ENCODE data around the gene CHAT.

Gene CHAT

DNA sequence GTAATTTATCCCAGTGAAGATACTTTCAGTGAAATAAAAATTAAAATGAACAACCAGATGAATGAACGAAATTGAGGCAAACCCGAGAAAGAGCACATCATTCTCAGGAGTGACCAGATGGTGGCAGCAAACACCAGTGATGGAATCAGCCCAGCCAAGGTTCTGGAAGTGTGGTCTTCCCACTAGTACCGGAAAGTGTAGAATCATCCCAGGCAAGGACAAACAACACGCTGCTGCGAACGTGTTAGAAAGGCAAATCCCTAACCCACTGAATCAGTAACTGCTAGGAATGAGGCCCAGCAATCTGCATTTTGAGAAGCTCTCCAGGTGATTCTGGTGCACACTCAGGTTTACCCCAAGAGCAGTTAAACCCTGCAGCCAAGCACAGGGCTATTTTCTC lies 19.2 kb upstream of the CHAT start:
- Histone ChIP-seq H3K9ac (ENCODE audit: low read length) (no peak overlapping the region), H3K9me3 (ENCODE audit: insufficient read depth, low read length) (no peaks in the 10 kb centered on the region), H3K4me2 (ENCODE audit: low read length) (no peak overlapping the region), H3K27ac (ENCODE audit: low read length) (no peak overlapping the region), H3K4me1 (ENCODE audit: low read length) (no peaks in the 10 kb centered on the region), H2AFZ (ENCODE audit: low read depth, low read length) (no peak overlapping the region), H4K20me1 (ENCODE audit: insufficient read depth, low read length) (no peaks in the 10 kb centered on the region), H3K27me3 (ENCODE audit: low read depth, low read length) (no peaks in the 10 kb centered on the region), H3K79me2 (ENCODE audit: low read length) (no peaks in the 10 kb centered on the region), H3K36me3 (replicated peaks; ENCODE audit: low read depth, low read length) (no peaks in the 10 kb centered on the region), H3K4me3 (ENCODE audit: low read length) (no peak overlapping the region)
- TF ChIP-seq, protein P1, sequence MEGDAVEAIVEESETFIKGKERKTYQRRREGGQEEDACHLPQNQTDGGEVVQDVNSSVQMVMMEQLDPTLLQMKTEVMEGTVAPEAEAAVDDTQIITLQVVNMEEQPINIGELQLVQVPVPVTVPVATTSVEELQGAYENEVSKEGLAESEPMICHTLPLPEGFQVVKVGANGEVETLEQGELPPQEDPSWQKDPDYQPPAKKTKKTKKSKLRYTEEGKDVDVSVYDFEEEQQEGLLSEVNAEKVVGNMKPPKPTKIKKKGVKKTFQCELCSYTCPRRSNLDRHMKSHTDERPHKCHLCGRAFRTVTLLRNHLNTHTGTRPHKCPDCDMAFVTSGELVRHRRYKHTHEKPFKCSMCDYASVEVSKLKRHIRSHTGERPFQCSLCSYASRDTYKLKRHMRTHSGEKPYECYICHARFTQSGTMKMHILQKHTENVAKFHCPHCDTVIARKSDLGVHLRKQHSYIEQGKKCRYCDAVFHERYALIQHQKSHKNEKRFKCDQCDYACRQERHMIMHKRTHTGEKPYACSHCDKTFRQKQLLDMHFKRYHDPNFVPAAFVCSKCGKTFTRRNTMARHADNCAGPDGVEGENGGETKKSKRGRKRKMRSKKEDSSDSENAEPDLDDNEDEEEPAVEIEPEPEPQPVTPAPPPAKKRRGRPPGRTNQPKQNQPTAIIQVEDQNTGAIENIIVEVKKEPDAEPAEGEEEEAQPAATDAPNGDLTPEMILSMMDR (IDR thresholded peaks at IDR 0.05; ENCODE audit: low read depth, low read length): peak; percentile 83
- no peak for TF ChIP-seq EZH2phosphoT487 (IDR thresholded peaks at IDR 0.05; ENCODE audit: low read depth)

DNA sequence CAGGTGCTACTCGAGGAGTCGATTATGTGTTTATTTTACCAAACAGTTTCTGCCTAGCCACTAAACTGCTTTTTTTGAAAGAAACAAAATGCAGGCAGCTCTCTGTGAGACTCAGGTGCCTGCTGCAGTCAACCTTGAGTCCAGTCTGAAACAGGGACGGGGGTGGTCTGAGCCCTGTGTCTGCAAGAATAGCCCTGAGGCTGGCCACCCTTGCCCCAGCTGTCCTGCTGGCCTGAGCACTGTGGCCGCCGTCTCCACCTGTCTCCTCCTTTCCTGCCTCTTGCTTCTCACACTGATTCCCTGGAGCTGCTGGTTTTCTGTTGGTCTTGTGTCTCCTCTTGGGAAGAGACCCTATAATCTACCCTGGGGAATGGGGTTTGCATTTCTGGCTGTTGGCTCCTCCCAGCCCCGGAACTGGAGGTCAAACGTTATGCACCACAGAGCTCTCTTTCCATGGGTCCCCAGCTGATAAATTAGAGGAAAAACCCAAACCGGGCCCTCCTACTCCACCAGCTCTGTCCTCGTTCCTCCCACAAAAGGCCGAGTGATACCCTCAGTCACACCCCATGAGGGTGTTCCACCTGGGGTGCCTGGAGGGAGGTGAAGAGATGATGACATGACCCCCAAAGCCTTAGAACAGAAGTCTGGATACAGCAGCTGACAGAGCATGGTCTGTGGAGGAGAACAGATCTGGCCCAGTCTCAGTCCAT lies 18.7 kb upstream of the CHAT start:
- Histone ChIP-seq H3K4me1 (ENCODE audit: low read length) (no peaks in the 10 kb centered on the region), H3K79me2 (ENCODE audit: low read length) (no peaks in the 10 kb centered on the region), H2AFZ (ENCODE audit: low read depth, low read length) (no peak overlapping the region), H4K20me1 (ENCODE audit: insufficient read depth, low read length) (no peaks in the 10 kb centered on the region), H3K27me3 (ENCODE audit: low read depth, low read length) (no peaks in the 10 kb centered on the region), H3K4me2 (ENCODE audit: low read length) (no peak overlapping the region), H3K9ac (ENCODE audit: low read length) (no peak overlapping the region), H3K9me3 (ENCODE audit: insufficient read depth, low read length) (no peaks in the 10 kb centered on the region), H3K36me3 (replicated peaks; ENCODE audit: low read depth, low read length) (no peaks in the 10 kb centered on the region), H3K27ac (ENCODE audit: low read length) (no peak overlapping the region), H3K4me3 (ENCODE audit: low read length) (no peak overlapping the region)
- no peak for TF ChIP-seq EZH2phosphoT487 (IDR thresholded peaks at IDR 0.05; ENCODE audit: low read depth)
- TF ChIP-seq, protein P1 (IDR thresholded peaks at IDR 0.05; ENCODE audit: low read depth, low read length): no peak

DNA sequence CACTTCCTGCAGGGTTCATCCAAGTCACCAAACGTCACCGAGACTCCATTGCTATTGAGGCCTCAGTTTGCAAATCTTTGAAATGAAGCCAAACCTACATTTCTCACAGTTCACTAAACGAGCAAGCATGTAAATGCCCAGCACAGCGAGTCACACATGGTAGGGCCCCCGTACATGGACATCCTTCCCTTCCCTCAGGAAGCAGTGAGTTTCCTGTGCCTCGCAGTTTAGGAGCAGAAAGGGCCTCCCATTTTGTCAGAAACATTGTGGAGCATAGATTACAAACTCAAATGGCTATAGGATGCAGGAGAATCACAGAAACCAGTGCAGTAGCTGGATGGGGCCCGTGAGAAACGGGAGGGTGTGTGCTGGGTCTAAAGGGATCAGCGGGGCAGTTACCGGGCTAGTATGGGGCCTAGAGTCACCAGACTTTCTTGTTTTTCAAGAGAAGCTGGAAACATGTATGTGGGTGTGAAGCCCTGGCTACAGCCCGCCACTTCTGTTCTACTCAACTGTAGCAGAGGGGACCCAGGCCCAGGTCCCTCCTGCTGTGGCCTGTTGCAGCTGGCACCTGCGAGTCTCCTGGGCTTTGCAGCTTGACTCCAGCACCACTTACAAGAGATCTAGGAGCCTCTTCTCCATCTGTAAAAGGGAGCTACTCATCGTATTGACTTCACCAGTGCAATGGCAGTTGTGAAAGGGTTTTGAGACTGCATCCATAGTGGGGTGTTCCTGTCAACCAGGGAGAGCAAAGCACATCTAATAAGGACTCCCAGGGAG lies 17.9 kb upstream of the CHAT start:
- Histone ChIP-seq H3K9me3 (ENCODE audit: insufficient read depth, low read length) (no peaks in the 10 kb centered on the region), H3K9ac (ENCODE audit: low read length) (no peak overlapping the region), H3K4me2 (ENCODE audit: low read length) (no peak overlapping the region), H3K4me3 (ENCODE audit: low read length) (no peak overlapping the region), H2AFZ (ENCODE audit: low read depth, low read length) (no peak overlapping the region), H3K36me3 (replicated peaks; ENCODE audit: low read depth, low read length) (no peaks in the 10 kb centered on the region), H3K79me2 (ENCODE audit: low read length) (no peaks in the 10 kb centered on the region), H3K4me1 (ENCODE audit: low read length) (no peaks in the 10 kb centered on the region), H3K27ac (ENCODE audit: low read length) (no peak overlapping the region), H3K27me3 (ENCODE audit: low read depth, low read length) (no peaks in the 10 kb centered on the region), H4K20me1 (ENCODE audit: insufficient read depth, low read length) (no peaks in the 10 kb centered on the region)
- TF ChIP-seq EZH2phosphoT487 (IDR thresholded peaks at IDR 0.05; ENCODE audit: low read depth): no peak
- TF ChIP-seq, protein P1 (IDR thresholded peaks at IDR 0.05; ENCODE audit: low read depth, low read length): no peak

DNA sequence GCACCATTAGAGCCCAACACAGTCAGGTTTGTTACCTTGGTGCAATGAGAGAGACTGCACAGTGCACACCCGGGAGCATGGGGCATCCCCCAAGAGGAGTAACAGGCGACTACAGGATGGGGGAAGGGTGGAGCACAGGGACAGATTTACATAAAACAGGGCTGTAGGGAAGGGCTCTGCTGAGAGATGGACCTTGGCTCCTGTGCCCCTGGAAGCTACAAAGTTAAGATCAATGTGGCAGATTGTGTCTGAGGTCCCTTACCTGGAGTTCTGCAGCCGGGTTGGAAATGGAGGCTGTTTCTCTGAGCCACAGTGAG lies 17.4 kb upstream of the CHAT start:
- Histone ChIP-seq H3K79me2 (ENCODE audit: low read length) (no peaks in the 10 kb centered on the region), H3K4me3 (ENCODE audit: low read length) (no peak overlapping the region), H3K4me1 (ENCODE audit: low read length) (no peaks in the 10 kb centered on the region), H3K27me3 (ENCODE audit: low read depth, low read length) (no peaks in the 10 kb centered on the region), H3K36me3 (replicated peaks; ENCODE audit: low read depth, low read length) (no peaks in the 10 kb centered on the region), H3K9me3 (ENCODE audit: insufficient read depth, low read length) (no peaks in the 10 kb centered on the region), H3K27ac (ENCODE audit: low read length) (no peak overlapping the region), H3K9ac (ENCODE audit: low read length) (no peak overlapping the region), H4K20me1 (ENCODE audit: insufficient read depth, low read length) (no peaks in the 10 kb centered on the region), H2AFZ (ENCODE audit: low read depth, low read length) (no peak overlapping the region), H3K4me2 (ENCODE audit: low read length) (no peak overlapping the region)
- TF ChIP-seq, protein P1 (IDR thresholded peaks at IDR 0.05; ENCODE audit: low read depth, low read length): no peak
- no peak for TF ChIP-seq EZH2phosphoT487 (IDR thresholded peaks at IDR 0.05; ENCODE audit: low read depth)
